Measurements from ENCODE around the gene TRNT1. TPM values are rescaled to one million over a fixed set of nuclear protein-coding genes. Genes with fewer than 3 reads are reported as not detected.

Gene TRNT1
- total RNA-seq = 16.7 and 32.3 TPM in 2 replicates

DNA sequence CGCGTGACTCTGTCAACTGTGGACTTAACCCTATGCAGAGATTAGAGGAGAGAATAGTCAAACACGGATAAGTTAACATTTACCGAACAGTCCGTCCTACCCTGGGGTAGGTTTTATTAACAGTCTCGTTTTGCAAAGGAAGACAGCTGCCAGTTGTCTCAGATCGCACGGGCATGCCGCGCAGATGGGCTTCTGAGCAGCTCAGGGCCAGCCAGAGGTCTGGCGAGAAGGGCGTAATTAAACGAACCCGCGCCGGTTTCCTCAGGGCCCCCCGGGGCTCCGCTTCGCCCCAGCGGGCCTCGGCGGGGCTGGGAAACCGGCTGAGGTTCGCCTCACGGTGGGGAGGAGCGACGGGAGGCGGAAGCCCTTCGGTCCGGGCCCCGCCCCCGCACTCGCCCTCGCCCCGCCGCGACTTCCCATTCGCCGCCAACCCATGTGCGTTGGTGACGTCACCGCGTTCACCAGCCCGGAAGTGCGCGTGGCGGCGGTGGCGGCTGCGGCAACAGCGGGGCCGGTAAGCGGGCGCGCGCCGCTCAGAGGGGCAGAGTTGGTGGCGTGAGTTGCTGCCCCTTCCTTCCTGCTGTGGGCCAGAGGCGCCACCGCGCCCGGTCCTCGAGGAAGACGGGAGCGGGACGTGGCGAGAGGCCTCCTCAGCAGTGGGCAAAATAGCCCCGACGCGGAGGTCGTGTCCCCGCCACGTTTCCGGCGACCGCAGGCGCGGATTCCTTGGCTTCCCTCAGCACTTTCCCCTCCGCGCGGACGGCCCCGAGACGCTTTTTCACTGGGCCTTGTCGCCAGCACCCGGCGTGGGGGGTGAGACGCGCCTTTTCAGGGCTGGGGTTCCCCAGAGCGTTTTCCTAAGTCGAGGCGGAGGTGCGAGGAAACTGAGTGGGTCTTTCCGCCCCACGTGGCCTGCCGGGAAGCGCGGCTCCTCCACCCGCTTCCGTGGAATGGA, at the start of gene TRNT1:
Gene TRNT1, plus strand, starts transcription at position 464 of the 955 bp plus-strand sequence. CDS start 2,101 bp downstream, outside the sequence.

GRCh38 chr3:3110299-3110630, 16.5 kb upstream of the TRNT1 start, which contains the start of gene IL5RA:
IL5RA (minus strand) TSS chr3:3110374; CDS start chr3:3104984, 5,390 bp downstream.

DNA sequence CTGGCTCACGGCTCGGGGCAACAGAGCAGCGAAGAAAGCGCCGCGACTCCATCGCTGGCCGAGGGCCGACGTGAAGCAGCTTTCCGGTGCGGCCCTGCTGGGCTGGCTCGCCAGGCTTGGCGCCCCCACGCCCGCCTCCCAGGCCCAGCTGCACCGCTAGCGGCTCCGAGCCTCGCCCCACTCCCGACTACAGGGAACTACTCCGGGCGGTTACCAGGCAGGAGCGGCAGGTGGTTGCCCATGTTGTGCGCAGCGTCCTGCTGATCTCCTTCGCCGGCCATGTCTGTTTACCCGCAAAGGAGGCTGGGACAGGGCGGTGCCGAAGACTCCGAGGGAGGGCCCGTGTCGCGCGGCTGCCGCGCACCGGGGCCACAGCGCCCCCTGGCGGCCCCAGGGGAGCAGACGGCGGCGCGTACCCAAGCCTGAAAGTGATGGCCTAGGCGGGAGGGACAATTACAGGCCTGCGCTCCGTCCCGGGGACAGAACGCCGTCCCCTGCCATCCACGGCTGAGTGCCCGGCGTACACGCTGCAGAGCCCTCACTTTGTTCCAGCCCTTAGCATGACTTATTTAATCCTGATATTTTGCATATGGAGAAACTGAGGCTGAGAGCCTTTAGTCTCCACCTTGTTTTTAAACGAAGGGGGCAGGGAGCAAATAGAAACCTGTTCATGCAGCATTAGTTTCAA, 52.8 kb downstream of the TRNT1 start, which contains the start of gene CRBN:
Gene CRBN, minus strand, starts transcription at position 285 of the 688 bp plus-strand sequence. Its CDS starts 4 bp downstream, at position 281.

Other genes with a start within 250 kb of the TRNT1 start
- gene IL5RA, start 16.6 kb upstream of the TRNT1 start, total RNA-seq = not detected in 2 replicates
- 33.5 and 72.5 TPM in 2 replicates for gene CRBN, start 52.8 kb downstream of the TRNT1 start, total RNA-seq